GM08714 (cell line): ENCODE measurements around the gene COL18A1.

Experiments
- H3K4me3 ChIP-seq: fragments of 200-500 bp; sonication (Bioruptor generic); 2 replicates; pipeline ENCODE4 v1.5.1; 2014; ENCODE audit warnings: mild to moderate bottlenecking, low read length, inconsistent platforms
- ZNF274 ChIP-seq: IDR thresholded peaks from 2 replicates; pipeline ENCODE4 v1.6.1; 2012; ENCODE audit warnings: mild to moderate bottlenecking, low read depth, low read length

COL18A1 gene

GRCh38 chr21:45454926-45455673 is 50.1 kb downstream of the COL18A1 start:
- TF ChIP-seq ZNF274: no peak
- no peak overlapping the region for H3K4me3 ChIP-seq

DNA sequence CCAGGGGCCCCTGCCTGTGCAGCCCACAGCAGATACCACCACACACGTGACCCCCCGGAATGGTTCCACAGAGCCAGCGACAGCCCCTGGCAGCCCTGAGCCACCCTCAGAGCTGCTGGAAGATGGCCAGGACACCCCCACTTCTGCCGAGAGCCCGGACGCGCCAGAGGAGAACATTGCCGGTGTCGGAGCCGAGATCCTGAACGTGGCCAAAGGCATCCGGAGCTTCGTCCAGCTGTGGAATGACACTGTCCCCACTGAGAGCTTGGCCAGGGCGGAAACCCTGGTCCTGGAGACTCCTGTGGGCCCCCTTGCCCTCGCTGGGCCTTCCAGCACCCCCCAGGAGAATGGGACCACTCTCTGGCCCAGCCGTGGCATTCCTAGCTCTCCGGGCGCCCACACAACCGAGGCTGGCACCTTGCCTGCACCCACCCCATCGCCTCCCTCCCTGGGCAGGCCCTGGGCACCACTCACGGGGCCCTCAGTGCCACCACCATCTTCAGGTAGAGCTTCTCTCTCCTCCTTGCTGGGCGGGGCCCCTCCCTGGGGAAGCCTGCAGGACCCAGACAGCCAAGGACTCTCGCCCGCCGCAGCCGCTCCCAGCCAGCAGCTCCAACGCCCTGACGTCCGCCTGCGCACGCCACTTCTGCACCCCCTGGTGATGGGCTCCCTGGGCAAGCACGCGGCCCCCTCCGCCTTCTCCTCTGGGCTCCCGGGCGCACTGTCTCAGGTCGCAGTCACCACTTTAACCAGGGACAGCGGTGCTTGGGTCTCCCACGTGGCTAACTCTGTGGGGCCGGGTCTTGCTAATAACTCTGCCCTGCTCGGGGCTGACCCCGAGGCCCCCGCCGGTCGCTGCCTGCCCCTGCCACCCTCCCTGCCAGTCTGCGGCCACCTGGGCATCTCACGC is 51.0 kb downstream of the COL18A1 start:
- no peak overlapping the region for H3K4me3 ChIP-seq
- no peak for TF ChIP-seq ZNF274

GRCh38 chr21:45456584-45457160 is 51.7 kb downstream of the COL18A1 start:
- no peak for TF ChIP-seq ZNF274
- H3K4me3 ChIP-seq: no peak overlapping the region

DNA sequence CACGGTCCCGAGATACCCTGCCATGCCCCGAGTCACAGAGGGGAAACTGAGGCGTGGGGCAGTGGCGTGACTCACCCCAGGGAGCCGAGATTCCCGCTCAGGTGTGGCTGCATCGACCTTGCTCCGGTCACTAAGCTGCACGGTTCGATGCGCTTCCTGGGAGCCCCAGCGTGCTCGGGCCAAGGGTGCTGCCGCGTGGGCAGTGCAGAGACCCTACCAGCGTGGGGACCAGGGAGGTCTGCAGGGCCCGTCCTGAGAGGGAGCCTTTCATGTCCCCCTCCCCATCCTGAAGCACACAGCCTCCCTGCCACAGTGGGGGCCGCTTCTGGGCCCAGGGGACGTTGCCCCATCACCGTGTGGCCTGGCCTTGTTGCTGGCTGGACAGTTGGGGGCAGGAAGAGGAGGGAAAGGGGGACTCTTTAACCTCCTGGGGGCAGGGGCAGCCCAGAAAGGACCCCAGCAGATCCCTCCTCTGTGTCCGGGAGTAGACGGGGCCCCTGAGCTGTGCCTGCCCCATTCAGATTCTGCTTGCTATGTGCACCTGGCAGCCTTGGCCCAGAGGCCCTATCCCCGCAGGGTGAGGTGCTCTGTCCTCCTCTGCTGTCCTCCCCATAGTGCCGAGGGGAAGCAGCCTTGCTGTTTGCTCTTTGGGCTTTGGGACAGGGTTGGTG is 52.3 kb downstream of the COL18A1 start:
- no peak for TF ChIP-seq ZNF274
- no peak overlapping the region for H3K4me3 ChIP-seq

DNA sequence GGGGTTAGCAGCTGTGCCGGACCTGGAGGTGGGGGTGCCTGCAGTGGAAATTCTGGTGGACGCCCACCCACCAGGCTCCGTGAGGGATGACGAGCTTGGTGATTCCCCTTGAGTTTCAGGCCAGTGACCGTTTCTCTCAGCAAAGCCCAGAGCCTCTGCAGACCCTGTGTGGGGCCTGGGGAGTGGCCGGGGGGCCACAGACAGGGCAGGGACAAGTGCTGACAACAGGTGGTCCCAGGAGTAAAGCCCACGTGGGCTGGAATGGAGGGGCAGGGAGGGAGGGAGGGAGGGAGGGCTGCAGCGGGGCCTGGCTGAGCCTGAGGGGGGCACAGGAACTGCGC is 52.8 kb downstream of the COL18A1 start:
- H3K4me3 ChIP-seq: no peak overlapping the region
- no peak for TF ChIP-seq ZNF274

DNA sequence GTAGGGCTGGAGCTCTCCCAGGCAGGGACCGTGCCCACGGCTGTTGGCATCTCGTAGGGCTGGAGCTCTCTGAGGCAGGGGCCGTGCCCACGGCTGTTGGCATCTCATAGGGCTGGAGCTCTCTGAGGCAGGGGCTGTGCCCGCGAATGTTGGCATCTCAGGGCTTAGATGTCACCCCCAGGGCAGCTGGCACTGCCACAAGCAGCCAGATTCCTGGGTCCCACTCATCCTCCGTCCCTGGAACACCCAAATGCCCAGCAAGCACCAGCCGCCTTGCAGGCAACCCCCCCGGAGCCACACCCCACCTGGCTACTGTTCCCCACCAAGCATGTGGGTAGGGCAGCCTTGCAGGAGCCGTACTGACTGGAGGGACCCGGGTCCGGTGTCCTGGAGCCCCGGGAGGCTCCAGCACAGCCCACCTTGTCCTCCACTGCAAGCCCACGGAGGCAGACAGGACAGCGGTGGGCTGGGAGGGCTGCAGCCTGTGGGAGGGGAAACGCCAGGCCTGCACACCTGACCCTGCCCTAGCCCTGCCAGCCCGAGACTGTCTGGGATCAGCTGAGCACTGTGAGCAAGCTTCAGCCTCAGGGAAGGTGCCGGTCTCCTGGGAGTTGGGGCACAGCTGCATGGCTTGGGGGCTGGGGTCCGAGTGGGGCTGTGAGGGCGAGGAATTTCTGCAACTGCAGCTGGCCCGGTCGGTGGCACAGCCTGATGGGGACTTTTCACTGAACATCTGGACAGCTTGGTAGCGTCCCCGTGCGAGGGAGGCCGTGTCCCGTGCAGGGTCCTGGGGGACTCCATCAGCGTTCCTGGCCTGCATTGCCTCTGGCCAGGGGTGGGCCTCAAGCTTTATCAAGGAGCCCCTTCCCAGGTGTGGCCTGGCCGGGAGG is 53.6 kb downstream of the COL18A1 start:
- H3K4me3 ChIP-seq: no peak overlapping the region
- TF ChIP-seq ZNF274: no peak

DNA sequence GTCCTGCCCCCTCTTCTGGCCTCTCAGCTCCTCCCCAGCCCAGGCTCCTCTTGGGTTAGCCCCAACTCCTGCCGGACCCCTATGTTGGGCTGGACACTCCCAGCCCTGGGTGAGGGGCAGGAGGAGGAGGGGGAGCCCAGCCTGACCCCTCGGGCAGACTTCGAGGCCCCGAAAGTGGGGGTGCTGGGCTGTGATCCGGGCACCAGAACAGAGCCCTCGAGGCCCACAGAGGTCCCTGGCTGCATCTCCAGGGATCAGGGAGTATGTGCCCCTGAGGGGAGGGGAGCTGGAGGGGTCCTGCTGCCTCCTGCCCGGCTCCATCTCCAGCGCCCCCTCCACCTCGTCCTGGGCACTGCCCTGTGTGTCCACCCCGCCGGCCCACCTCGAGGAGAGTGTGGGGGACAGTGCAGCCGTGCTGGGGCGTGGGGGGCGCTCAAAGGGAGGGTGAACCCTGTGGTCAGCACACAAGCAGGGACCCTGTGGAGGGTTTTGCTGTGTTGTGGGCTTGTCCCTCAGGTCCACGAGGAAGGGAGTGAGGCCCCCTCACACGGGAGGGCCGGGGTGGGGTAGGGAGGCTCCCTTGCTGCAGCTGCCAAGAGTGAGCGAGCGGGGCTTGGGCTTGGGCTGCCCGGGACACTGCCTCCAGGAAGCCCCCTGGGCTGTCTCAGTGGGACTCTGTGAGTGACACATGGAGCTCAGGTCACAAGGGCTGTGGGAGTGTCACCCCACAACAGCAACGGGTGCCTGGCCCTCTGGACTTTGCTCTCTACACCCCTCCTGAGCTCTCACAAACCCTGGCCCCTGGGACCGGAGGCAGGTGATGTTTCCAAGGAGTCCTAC is 54.4 kb downstream of the COL18A1 start:
- TF ChIP-seq ZNF274: no peak
- H3K4me3 ChIP-seq: no peak overlapping the region

GRCh38 chr21:45460011-45460565 is 55.1 kb downstream of the COL18A1 start:
- no peak for TF ChIP-seq ZNF274
- H3K4me3 ChIP-seq: no peak overlapping the region

DNA sequence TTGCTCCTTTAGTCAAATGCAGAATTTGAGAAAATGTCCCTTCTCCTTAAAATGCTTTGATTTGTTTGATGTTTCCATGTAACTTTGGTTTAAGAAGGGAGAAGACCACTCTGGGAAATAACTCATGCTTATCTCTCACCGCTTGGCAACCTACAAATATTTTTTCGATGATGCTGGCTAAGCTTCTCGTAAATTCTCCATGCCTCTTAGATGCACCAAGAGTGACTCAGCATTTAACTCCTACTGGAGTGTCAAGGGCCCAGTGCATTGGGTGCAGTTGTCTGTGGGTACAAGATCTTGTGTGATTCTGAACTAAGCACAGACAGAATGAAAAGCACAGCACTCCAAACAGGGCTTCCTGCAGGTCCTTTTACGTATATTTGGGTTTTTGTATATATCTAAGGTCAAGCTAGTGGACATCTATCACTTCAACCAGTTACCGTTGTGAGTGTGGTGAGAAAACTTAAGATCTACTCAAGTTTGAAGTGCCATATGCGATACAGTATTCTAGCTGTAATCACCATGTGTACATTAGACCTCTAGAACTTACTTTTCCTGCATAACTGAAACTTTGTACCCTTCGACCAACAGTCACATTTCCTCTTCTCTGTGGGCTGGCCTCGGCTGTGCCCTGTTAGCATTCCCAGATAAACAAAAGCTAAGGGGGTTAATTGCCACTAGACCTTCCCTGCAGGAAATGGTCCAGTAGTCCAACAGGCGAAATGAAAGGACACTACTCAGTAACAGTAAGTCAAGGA is 55.8 kb downstream of the COL18A1 start:
- H3K4me3 ChIP-seq: no peak overlapping the region
- TF ChIP-seq ZNF274: no peak

DNA sequence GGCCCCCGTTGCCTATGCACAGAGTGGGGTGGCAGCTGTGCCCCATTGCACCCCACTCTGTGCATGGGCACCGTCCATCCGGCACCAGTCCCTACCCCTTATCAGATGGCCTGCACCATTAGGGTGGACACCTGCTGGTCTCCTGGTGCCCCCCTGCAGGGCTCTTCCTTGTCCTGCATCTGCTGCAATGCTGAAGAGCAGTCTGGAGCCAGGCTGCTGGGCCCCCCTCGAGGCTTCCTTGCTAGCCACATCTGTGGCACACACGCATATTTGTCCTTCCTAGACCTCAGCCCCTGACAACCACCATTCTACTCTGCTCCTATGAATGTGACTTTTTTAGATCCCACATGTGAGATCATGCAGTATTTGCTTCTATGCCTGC is 56.4 kb downstream of the COL18A1 start:
- no peak for TF ChIP-seq ZNF274

DNA sequence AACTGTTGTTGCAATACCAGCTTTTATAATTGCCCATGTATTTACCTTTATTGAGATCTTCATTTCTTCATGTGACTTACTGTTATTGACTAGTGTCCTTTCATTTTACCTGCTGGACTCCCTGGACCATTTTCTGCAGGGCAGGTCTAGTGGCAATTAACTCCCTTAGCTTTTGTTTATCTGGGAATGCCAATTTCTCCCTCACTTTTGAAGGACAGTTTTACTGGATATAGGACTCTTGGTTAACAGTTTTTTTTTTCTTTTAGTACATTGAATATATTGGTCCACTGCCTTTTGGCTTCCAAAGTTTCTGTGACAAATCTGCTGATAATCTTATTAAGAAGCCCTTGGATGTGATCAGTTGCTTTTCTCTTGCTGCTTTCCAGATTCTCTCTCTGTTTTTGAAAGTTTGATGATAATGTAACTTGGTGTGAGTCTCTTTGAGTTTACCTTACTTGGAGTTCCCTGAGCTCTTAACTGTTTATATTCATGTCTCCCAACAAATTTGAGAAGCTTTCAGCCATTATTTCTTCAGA is 56.9 kb downstream of the COL18A1 start:
- no peak overlapping the region for H3K4me3 ChIP-seq
- TF ChIP-seq ZNF274: no peak

More for the DNA sequence above, 56.4 kb downstream of the COL18A1 start:
- no peak overlapping the region for H3K4me3 ChIP-seq
